Measurements from ENCODE around the gene PXDN.
"Not testable (repeated sequence)": the region's sequence is repeated elsewhere in the genome, so short reads cannot be mapped to it uniquely, and the experiment has no call there.

The PXDN gene

GRCh38 chr2:1721706-1722646 is 22.3 kb downstream of the PXDN start:
- no peak for DNase-seq (ENCODE audit: low read depth)

DNA sequence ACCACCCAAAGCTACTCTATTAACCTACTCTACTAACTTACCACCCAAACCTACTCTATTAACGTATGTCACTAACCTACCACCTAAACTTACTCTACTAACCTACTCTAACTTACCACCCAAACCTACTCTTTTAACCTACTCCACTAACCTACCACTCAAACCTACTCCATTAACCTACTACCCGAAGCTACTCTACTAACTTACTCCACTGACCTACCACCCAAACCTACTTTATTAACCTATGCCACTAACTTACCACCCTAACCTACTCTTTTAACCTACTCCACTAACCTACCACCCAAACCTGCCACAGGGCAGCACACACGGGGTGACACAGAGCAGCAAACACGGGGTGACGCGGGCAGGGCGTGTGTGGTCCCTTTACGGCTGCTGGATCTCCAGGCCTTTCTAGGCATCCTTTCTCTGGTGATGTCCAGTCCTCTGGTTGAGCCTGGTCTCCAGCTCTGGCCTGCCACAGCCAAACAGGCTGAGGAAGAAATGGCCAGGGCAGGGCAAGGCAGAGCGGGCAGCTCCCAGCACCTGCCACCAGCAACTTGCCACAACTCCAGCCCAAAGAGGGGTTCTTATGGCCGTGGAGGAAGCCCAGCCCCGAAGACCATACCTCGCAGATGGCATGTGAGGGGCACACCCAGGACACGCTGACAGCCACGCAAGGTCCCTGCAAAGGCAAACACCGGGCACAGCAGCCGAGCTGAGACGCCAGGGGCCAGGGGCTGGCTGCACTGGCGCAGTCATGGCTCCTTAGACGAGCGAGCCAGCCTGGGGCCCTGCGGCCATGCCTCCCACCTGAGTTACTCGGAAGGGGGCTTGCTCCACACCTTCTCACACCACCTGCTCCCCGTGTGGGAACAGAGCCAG is 25.7 kb downstream of the PXDN start:
- DNase-seq (ENCODE audit: low read depth) = no peak

DNA sequence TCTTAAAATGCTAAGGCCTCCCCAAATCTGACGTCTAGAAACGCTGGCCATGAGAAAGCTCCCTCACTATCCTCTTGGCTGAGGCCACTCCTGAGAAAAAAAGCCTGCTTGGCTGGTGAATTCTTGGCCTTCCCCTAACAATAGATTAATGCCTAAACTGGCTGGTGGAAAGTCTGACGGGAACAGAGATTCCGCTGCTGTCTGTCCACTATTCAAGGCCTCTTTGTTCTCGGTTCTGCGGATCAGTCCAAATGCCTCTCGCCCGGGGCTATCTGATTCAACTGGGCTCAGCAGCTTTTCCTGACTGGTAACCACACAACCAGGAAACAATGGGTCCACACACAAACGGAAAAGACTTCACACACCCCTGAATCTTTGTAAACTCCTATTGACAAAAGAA is 27.2 kb downstream of the PXDN start:
- DNase-seq (ENCODE audit: low read depth) = no peak

GRCh38 chr2:1716441-1716840 is 27.9 kb downstream of the PXDN start:
- DNase-seq (ENCODE audit: low read depth) = no peak

GRCh38 chr2:1716014-1716305 is 28.4 kb downstream of the PXDN start:
- not testable (repeated sequence) for DNase-seq (ENCODE audit: low read depth)

GRCh38 chr2:1715184-1716013 is 28.9 kb downstream of the PXDN start:
- no peak for DNase-seq (ENCODE audit: low read depth)

GRCh38 chr2:1714291-1715064 is 29.8 kb downstream of the PXDN start:
- no peak for DNase-seq (ENCODE audit: low read depth)

GRCh38 chr2:1713839-1714236 is 30.5 kb downstream of the PXDN start:
- no peak for DNase-seq (ENCODE audit: low read depth)

DNA sequence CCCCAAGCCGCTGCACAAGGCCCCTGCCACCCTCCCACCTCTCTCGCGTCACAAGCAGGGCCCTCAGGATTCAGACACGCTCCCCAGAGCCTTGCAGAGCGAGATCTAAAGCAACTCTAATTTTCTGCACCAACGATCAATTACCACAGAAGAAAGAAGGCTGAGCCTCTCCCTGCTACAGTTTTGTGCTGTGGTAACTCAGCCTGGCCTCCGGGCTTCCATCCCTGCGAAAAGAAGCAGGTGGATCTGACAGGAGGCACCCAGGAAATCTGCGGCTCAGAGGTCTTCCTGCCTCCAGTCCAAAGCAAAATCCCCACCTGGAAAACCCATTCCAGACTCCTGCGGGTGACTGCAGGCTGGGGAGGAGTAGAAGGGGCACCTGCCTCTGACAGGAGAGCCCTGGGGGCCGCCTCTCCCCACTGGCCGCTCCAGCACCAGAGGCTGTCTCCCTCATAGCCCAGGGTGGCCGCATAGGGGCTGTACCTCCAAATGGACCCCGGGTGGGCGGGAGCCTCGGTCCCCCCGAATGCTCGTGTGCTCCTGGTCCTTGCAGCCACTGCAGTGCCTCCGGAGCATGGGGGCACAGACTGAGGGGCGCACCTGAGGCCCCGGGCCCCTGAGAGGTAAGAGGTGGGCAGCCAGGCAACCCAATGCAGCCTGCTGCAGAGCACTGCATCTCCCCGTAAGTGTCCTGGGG is 31.0 kb downstream of the PXDN start:
- DNase-seq (ENCODE audit: low read depth) = no peak

- DNase-seq (ENCODE audit: low read depth) = no peak
These were observed 34.3 kb downstream of the PXDN start for GRCh38 chr2:1709946-1710560.

DNA sequence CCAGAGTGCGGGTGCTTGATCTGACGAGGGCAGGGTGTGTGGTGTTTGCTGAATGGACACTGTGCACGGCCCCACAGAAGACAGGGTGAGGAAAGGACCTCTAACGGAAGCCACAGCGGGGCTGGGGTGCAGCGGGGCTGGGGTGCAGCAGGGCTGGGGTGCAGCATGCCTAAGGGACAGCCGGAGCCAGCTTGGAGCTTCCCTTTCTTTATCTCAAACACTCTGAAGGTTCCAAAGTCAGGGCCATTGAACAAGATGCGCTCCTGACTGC is 35.0 kb downstream of the PXDN start:
- DNase-seq (ENCODE audit: low read depth) = no peak

DNA sequence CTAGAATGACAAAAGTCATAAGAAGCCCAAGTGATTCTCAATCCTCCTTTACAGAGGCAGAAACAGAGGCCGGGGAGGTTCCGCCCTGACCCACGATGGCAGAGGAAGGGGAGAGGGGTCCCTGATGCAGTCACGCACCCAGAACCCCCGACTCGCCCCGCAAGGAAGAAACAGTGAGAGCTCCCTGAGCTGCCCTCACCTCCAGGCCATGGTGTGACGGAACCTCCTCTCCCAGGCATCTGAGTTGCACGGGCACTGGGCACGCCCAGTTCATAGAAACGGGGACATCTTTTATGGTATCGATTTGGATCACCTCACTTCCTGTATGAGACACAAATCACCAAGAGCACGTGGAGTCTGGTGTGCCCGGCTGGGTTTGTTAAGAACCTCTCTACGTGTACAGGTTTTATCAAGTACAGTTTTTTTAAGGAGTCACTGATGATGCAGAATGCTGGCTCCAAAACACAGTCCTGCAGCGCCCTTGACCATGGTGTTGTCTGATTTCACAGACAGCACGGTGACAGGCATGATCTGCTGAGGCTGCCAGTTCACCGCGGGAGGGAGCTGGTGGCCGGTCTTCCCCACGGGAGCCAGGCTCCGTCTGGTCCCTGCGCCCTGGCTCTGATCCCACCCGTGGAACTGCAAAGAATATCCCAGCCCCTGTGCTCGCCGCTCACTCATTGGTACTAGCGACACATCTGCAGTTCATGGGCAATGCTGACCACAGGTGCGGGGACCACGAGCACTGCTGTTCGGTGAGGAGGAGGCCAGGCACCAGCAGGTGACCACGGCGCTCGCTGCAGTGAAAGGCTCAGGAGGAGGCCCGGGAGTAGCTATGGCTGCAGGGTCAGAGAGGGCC is 35.6 kb downstream of the PXDN start:
- DNase-seq (ENCODE audit: low read depth) = no peak

DNA sequence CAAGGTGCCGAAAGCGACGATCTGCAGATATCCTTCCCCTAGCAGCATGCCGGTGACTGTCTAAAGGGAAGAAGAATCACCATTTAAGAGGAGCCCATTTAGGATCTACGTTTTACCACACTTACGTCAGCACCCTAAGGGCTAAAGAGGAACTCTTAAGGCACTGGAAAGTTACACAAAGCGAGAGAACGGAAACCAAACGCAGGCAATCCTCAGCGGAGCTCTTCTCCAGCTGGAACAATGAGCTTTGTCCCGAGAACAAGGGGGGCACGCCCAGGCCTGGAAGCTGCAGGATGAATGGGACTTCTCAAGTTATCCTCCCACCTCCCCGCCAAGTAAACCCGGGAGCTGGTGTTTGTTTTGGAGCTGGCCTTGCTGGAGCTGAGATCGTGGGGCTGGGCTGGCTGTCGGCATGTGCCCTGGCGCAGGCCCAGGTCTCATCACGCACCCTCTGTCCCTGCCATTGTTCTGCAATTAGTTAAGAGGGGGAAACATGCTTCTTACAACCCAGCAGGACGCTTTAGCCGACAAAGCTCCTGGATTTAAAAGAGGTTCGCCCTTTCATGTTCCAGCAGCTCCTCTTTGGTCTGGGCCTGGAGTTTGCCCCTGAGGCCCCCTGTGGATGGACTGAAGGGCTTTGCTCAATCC is 36.4 kb downstream of the PXDN start:
- no peak for DNase-seq (ENCODE audit: low read depth)

GRCh38 chr2:1706089-1706841 is 38.0 kb downstream of the PXDN start:
- DNase-seq (ENCODE audit: low read depth) = not testable (repeated sequence)

DNA sequence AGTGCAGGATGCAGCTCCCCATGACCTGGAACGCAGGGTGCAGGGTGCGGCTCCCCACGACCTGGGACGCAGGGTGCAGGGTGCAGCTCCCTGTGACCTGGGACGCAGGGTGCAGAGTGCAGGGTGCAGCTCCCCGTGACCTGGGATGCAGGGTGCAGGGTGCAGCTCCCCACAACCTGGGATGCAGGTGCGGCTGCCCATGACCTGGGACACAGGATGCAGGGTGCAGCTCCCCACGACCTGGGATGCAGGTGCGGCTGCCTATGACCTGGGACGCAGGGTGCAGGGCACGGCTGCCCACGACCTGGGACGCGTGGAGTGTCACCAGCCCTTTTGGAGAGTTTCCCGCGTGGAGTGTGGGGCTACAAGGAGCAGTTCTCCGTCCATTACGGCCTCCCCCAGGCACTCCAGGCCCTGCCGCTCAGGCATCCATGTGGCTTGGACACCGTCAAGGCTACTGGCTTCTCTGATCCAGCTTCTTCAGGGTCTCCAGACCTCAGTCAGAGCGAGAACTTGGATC is 38.7 kb downstream of the PXDN start:
- no peak for DNase-seq (ENCODE audit: low read depth)

DNA sequence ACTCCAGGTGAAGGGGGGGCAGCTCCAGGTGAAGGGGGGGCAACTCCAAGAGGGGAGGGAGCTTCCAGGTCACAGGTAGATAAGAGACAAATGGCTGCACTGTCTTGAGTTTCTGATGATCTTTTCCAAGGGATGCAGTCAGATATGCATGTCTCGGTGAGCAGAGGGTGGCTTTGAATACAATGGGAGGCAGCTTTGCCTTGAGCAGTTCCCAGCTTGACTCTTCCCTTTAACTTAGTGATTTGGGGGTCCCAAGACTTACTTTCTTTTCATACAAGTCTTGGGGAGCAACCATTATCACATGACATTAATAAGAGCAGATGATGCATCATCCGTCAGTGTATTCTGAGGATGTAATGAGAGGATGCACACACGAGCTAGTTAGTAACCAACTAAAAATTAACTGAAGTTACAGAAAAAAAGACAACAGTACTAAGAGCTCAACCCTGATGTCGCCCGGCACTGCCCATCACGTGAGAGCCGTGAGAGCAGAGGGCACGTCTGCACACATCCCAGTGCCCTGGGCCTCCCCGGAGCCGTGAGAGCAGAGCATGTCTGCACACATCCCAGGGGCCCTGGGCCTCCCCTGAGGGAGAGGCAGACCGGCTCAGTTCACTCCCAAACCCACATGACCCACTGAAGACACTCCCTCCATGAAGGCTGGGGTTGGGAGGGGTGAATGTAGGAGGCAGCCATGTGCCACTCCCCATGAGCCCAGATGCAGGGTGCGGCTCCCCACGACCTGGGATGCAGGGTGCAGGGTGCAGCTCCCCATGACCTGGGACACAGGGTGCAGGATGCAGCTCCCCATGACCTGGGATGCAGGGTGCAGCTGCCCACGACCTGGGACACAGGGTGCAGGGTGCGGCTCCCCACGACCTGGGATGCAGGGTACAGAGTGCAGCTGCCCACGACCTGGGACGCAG is 39.4 kb downstream of the PXDN start:
- no peak for DNase-seq (ENCODE audit: low read depth)

DNA sequence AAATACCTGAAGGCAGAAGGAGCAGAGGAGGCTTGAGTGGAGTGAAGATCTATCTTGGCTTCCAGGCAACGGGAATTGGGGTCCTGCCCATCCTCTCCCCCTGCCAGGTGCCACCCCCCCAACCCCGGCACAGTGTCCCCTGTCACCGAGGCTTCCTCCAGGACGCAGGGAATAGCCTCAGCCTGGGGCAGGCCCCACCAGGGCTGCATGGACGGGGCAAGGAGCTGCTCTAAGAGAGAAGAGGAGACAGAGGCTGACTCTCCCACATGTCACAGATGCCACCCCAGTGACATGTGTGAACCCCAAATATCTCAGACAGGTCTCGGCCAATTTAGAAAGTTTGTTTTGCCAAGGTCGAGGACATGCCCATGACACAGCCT is 42.1 kb downstream of the PXDN start:
- DNase-seq (ENCODE audit: low read depth) = no peak

Data from stimulated activated CD8-positive, alpha-beta memory T cell treated with anti-CD3 and anti-CD28 coated beads, Interleukin-12 subunit alpha, Interleukin-12 subunit beta, amount 100 ng/mL, for 1 hour (primary cell).